Breast epithelium (tissue), 3 donors: ENCODE results near the gene WDR74.

ENCODE experiments used
- CTCF ChIP-seq, 3 donors: fragments of 450-650 bp; IDR thresholded peaks; one replicate each; pipeline ENCODE4 v1.5.1; 2016 to 2017; ENCODE audit warnings: antibody characterized with exemption in 3 of 3, mild to moderate bottlenecking in 3 of 3, moderate library complexity in 3 of 3
- POLR2A ChIP-seq: fragments of 450-650 bp; IDR thresholded peaks from one replicate; pipeline ENCODE4 v1.6.1; 2016; ENCODE audit warnings: antibody characterized with exemption, mild to moderate bottlenecking, moderate library complexity

DNA sequence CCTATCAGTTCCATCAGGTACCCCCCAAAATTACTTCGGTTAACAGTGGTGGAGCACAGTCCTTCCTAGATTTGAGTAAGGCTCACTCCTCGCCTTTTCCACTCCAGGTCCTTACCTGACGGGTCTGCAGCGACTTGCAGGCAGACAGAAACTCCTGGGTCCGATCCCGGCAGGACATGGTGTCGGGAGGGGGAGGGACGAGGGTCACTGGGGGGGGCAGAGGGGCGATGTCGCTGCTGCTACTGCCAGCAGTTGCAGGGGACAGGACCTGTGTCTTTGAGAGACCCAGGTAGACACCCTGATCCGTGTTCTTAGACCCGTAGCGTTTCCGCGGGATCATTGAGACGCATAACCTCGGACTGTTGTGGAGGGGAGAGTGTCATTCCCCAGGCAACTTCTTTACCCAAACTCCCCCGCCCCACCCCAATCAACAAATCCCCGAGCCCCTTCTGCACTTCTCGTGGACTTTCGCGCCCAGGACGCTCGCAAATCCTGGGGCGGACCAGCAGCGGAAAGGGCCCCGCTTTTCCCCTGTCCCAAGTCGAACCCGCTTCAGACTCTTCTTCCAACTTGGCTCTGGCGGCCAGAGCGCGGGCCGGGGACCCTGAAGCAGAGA lies 8.4 kb downstream of the WDR74 start:
- TF ChIP-seq POLR2A (no peak), CTCF (IDR thresholded peaks at IDR 0.05) (no peak)
